PC-3 (cell line): ENCODE results near the gene SNX8. TPM values are rescaled to one million over a fixed set of nuclear protein-coding genes. Genes with fewer than 3 reads are reported as not detected.

Experiments
- ATAC-seq: fragments of 200-7000 bp; cut with Tn5 transposase; 2 replicates; pipeline ENCODE4 v1.9.1; 2020; ENCODE audit warnings: mild to moderate bottlenecking, moderate library complexity
- BruUV-seq: library from RNA; stranded (reverse); fragments of 400-500 nt; replicated peaks from 2 replicates; lab custom pipeline; 2021; lab: Mats Ljungman, UMichigan
- CTCF ChIA-PET: fragments of 300-600 bp; sonication (Branson Sonifier 250); formaldehyde crosslinking; loops from one replicate; lab custom pipeline; 2022; ENCODE audit warnings: antibody characterized with exemption; lab: Charles Lee
- POLR2A ChIA-PET: fragments of 300-600 bp; sonication (Branson Sonifier 250); formaldehyde crosslinking; loops from one replicate; lab custom pipeline; 2022; ENCODE audit warnings: antibody characterized with exemption; ENCODE audit not compliant: unreplicated experiment; lab: Charles Lee
- DNase-seq: peaks from one replicate; pipeline ENCODE4 v3.0.0-alpha.2; 2015
- H2AFZ ChIP-seq: fragments of 300-600 bp; sonication (generic); 2 replicates; pipeline ENCODE4 v1.6.0; 2016; ENCODE audit warnings: antibody characterized with exemption, low read length
- H3F3A ChIP-seq: fragments of 300-600 bp; sonication (generic); one replicate; pipeline ENCODE4 v1.6.0; 2017; ENCODE audit warnings: antibody characterized with exemption, low read length, control low read depth, mild to moderate bottlenecking; ENCODE audit not compliant: unreplicated experiment
- H3K27ac ChIP-seq: fragments of 300-600 bp; sonication (generic); 2 replicates; pipeline ENCODE4 v1.5.1; 2016; ENCODE audit warnings: mild to moderate bottlenecking, low read length
- H3K27me3 ChIP-seq: fragments of 300-600 bp; sonication (generic); 2 replicates; pipeline ENCODE4 v1.6.1; 2016; ENCODE audit warnings: low read length, mixed read lengths
- H3K36me3 ChIP-seq: fragments of 300-600 bp; sonication (generic); 2 replicates; pipeline ENCODE4 v1.6.1; 2016; ENCODE audit warnings: low read depth, mixed run types, low read length, mixed read lengths
- H3K4me1 ChIP-seq: fragments of 300-600 bp; sonication (generic); 2 replicates; pipeline ENCODE4 v1.5.1; 2016; ENCODE audit warnings: low read length; ENCODE audit not compliant: insufficient read depth
- H3K4me2 ChIP-seq: fragments of 300-600 bp; sonication (generic); 2 replicates; pipeline ENCODE4 v1.6.0; 2016; ENCODE audit warnings: low read length
- H3K4me3 ChIP-seq: fragments of 300-600 bp; sonication (generic); 2 replicates; pipeline ENCODE4 v1.5.1; 2016; ENCODE audit warnings: mild to moderate bottlenecking, low read length, mixed read lengths
- H3K79me2 ChIP-seq: fragments of 300-600 bp; sonication (generic); 2 replicates; pipeline ENCODE4 v1.6.1; 2017; ENCODE audit warnings: low read length, mixed read lengths
- H3K9ac ChIP-seq: fragments of 300-600 bp; sonication (generic); 2 replicates; pipeline ENCODE4 v1.6.0; 2016; ENCODE audit warnings: mild to moderate bottlenecking, low read length
- H3K9me2 ChIP-seq: fragments of 300-600 bp; sonication (generic); replicated peaks from 2 replicates; pipeline ENCODE4 v1.6.1; 2016; ENCODE audit warnings: mixed run types, low read length, mixed read lengths
- H3K9me3 ChIP-seq: fragments of 300-600 bp; sonication (generic); 2 replicates; pipeline ENCODE4 v1.6.1; 2016; ENCODE audit warnings: low read length, mixed read lengths
- H4K20me1 ChIP-seq: fragments of 300-600 bp; sonication (generic); 2 replicates; pipeline ENCODE4 v1.6.1; 2016; ENCODE audit warnings: low read length, mixed read lengths
- EZH2 ChIP-seq: fragments of 300-600 bp; sonication (generic); IDR thresholded peaks from one replicate; pipeline ENCODE4 v1.6.1; 2017; ENCODE audit warnings: antibody characterized with exemption, mild to moderate bottlenecking, low read length; ENCODE audit not compliant: unreplicated experiment
- EZH2phosphoT487 ChIP-seq: fragments of 300-600 bp; sonication (generic); IDR thresholded peaks from 2 replicates; pipeline ENCODE4 v1.6.1; 2018; ENCODE audit warnings: mild to moderate bottlenecking, antibody characterized with exemption, low read length, borderline replicate concordance
- intact Hi-C: fragments of 100-400 bp; cut with micrococcal nuclease; formaldehyde crosslinking; loops from 2 replicates; pipeline ENCODE4 v1.9.0; 2023
- total RNA-seq: library from RNA; depleted of rRNA; stranded (reverse); fragments of >200 nt; gene quantifications from 2 replicates; pipeline ENCODE4 v1.2.3, GENCODE V29; 2014
- TF ChIP-seq, protein P1 (sequence below): fragments of 300-600 bp; sonication (generic); conservative IDR thresholded peaks from 2 replicates; pipeline ENCODE4 v1.5.1; 2017; ENCODE audit warnings: antibody characterized with exemption, low read depth, mild to moderate bottlenecking, low read length

The SNX8 gene
- total RNA-seq, 1 experiment from 2014 or later = 12.3 TPM

DNA sequence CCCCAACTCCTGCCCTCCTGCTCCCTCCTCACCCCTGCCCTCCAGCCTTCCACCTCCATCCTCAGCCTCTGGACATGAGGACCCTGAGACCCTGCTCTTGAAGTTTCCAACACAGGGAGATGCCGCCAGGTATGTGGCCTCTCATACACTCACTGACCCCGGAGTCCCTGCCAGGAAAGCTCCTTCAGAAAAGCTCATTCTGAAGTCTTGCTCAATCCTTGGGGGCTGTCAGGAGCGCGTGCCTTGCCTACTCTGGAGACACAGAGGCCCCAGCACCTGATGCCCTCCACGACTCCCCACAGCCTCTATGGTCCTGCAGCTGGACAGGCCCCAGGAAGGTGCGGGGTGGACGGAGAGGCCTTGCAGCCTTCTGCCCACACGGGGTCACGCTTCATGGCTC, 61.2 kb downstream of the SNX8 start:
- Histone ChIP-seq H2AFZ (no peak overlapping the region), H3K9me2 (no peaks in the 10 kb centered on the region), H3K4me3 (no peak overlapping the region), H3K79me2 (no peaks in the 10 kb centered on the region), H3F3A (no peaks in the 10 kb centered on the region), H3K36me3 (no peaks in the 10 kb centered on the region; the same call in 1 of the 2 replicates), H3K4me1 (peaks cover 39% of the 10 kb centered on the region), H4K20me1 (no peaks in the 10 kb centered on the region), H3K27ac (no peak overlapping the region), H3K27me3 (no peaks in the 10 kb centered on the region), H3K4me2 (no peak overlapping the region), H3K9ac (no peak overlapping the region), H3K9me3 (no peaks in the 10 kb centered on the region)
- ATAC-seq (no peak), DNase-seq (no peak)
- POLR2A ChIA-PET = no interaction called here
- intact Hi-C loops = no loop called here
- TF ChIP-seq, protein P1, sequence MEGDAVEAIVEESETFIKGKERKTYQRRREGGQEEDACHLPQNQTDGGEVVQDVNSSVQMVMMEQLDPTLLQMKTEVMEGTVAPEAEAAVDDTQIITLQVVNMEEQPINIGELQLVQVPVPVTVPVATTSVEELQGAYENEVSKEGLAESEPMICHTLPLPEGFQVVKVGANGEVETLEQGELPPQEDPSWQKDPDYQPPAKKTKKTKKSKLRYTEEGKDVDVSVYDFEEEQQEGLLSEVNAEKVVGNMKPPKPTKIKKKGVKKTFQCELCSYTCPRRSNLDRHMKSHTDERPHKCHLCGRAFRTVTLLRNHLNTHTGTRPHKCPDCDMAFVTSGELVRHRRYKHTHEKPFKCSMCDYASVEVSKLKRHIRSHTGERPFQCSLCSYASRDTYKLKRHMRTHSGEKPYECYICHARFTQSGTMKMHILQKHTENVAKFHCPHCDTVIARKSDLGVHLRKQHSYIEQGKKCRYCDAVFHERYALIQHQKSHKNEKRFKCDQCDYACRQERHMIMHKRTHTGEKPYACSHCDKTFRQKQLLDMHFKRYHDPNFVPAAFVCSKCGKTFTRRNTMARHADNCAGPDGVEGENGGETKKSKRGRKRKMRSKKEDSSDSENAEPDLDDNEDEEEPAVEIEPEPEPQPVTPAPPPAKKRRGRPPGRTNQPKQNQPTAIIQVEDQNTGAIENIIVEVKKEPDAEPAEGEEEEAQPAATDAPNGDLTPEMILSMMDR = no peak
- TF ChIP-seq EZH2 (no peak), EZH2phosphoT487 (no peak)
- CTCF ChIA-PET = no interaction called here
- BruUV-seq = no TSS peak

DNA sequence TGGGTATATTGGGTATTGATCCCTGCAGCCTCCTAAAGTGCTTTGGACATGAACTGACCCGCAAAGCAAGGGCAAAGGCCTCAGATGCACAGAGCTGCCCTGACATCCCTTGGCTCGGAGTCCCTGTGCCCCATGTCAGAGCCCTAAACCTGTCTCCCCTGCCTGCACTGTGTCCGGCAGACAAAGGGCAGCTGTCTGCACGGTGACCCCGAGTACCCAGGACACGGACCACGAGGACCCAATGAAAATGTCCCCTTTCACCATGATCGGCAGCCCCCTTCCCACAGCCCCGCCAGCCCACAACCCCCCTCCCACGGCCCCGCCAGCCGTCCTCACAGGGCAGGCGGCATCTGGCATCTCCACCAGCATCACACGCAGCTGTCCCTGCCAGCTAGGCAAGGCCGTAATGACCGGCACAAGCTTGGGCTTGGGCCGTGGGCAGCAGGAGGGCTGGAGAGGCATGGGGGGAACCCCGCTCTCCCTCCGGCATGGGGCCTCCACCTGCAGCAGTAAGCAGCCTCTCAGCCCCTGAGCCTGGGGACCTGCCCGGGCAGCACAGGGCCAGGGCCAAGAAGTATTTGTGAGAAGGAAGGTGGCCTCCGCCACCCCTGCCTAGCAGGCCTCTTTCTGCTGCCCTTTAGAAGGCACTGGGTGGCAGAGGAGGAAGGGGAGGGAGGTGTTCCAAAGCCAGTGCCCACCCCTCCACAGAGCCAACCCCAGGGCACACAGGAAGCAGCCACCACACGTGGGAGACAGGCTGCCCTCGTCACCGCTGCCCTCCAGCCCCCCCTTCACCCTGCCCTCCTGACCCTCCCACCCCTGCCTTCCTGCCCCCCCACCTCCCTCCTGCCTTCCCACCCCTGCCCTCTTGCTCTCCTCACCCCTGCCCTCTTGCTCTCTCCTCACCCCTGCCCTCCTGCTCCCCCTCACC, 62.1 kb downstream of the SNX8 start:
- no peak overlapping the region for H3K27ac ChIP-seq
- H3K9ac ChIP-seq = no peak overlapping the region
- H3F3A ChIP-seq = no peaks in the 10 kb centered on the region
- no peak overlapping the region for H3K4me3 ChIP-seq
- no peak overlapping the region for H3K4me2 ChIP-seq
- intact Hi-C loops = no loop called here
- no peak overlapping the region for H2AFZ ChIP-seq
- no peaks in the 10 kb centered on the region for H3K9me3 ChIP-seq
- H4K20me1 ChIP-seq = no peaks in the 10 kb centered on the region
- CTCF ChIA-PET = no interaction called here
- H3K4me1 ChIP-seq = peaks cover 39% of the 10 kb centered on the region
- no peaks in the 10 kb centered on the region for H3K27me3 ChIP-seq
- ATAC-seq (no peak), DNase-seq (no peak)
- no peaks in the 10 kb centered on the region for H3K79me2 ChIP-seq
- BruUV-seq = no TSS peak
- H3K9me2 ChIP-seq = no peaks in the 10 kb centered on the region
- TF ChIP-seq, protein P1 = no peak
- TF ChIP-seq EZH2 (no peak), EZH2phosphoT487 (no peak)
- POLR2A ChIA-PET = no interaction called here
- no peaks in the 10 kb centered on the region; the same call in 1 of the 2 replicates for H3K36me3 ChIP-seq

DNA sequence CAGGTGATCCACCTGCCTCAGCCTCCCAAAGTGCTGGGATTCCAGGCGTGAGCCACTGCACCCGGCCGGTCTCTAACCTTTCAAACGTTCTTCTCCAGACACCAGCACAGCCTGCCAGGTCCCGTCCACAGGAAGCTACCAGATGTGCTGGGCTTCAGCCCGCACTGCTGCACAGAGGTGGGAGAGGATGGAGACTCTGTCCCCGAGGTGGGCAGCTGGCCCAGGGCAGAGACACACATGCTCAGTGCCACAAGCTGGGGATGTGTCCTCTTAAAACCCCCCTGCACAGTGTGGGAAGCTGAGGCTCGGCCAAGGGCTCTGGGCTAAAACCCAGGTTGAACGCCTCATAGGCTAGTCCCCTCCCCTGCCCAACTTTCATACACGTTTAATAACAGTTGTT, 62.9 kb downstream of the SNX8 start:
- H3K36me3 ChIP-seq = no peaks in the 10 kb centered on the region; the same call in 1 of the 2 replicates

More for the DNA sequence above, 62.9 kb downstream of the SNX8 start:
- H3K4me3 ChIP-seq = no peak overlapping the region
- BruUV-seq = no TSS peak
- no peaks in the 10 kb centered on the region for H3K9me2 ChIP-seq
- H3K27ac ChIP-seq = no peak overlapping the region
- no peaks in the 10 kb centered on the region for H3K9me3 ChIP-seq
- H3K79me2 ChIP-seq = no peaks in the 10 kb centered on the region
- H3K9ac ChIP-seq = no peak overlapping the region
- no peaks in the 10 kb centered on the region for H4K20me1 ChIP-seq
- intact Hi-C loops = no loop called here
- no peak for DNase-seq
- no peaks in the 10 kb centered on the region for H3K27me3 ChIP-seq
- peaks cover 36% of the 10 kb centered on the region for H3K4me1 ChIP-seq
- POLR2A ChIA-PET = no interaction called here
- TF ChIP-seq EZH2 (no peak), EZH2phosphoT487 (no peak)
- TF ChIP-seq, protein P1 = no peak
- CTCF ChIA-PET = no interaction called here
- H3F3A ChIP-seq = no peaks in the 10 kb centered on the region
- no peak overlapping the region for H3K4me2 ChIP-seq
- ATAC-seq = no peak
- no peak overlapping the region for H2AFZ ChIP-seq
